ENCODE data around the gene DBP.

- TF ChIP-seq, protein P1, sequence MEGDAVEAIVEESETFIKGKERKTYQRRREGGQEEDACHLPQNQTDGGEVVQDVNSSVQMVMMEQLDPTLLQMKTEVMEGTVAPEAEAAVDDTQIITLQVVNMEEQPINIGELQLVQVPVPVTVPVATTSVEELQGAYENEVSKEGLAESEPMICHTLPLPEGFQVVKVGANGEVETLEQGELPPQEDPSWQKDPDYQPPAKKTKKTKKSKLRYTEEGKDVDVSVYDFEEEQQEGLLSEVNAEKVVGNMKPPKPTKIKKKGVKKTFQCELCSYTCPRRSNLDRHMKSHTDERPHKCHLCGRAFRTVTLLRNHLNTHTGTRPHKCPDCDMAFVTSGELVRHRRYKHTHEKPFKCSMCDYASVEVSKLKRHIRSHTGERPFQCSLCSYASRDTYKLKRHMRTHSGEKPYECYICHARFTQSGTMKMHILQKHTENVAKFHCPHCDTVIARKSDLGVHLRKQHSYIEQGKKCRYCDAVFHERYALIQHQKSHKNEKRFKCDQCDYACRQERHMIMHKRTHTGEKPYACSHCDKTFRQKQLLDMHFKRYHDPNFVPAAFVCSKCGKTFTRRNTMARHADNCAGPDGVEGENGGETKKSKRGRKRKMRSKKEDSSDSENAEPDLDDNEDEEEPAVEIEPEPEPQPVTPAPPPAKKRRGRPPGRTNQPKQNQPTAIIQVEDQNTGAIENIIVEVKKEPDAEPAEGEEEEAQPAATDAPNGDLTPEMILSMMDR (conservative IDR thresholded peaks at IDR 0.05; ENCODE audit: low read length): no peak
- TF ChIP-seq EZH2phosphoT487 (IDR thresholded peaks at IDR 0.05; ENCODE audit: borderline replicate concordance): no peak
Observed at GRCh38 chr19:48633148-48634035, 3.8 kb downstream of the DBP start.

Measured in Loucy (cell line).